ENCODE data around the gene NOTCH1.
"Not testable (repeated sequence)": the region's sequence is repeated elsewhere in the genome, so short reads cannot be mapped to it uniquely, and the experiment has no call there.

The NOTCH1 gene

GRCh38 chr9:136562746-136563495 lies 17.1 kb upstream of the NOTCH1 start:
- Histone ChIP-seq H3K27ac (no peak overlapping the region), H3K36me3 (no peaks in the 10 kb centered on the region), H3K4me3 (ENCODE audit: low read depth, low read length) (no peak overlapping the region), H3K27me3 (ENCODE audit: insufficient read depth, low read depth, severe bottlenecking) (no peaks in the 10 kb centered on the region), H3K9me3 (ENCODE audit: severe bottlenecking) (peaks cover 11% of the 10 kb centered on the region)
- TF ChIP-seq, protein P1, sequence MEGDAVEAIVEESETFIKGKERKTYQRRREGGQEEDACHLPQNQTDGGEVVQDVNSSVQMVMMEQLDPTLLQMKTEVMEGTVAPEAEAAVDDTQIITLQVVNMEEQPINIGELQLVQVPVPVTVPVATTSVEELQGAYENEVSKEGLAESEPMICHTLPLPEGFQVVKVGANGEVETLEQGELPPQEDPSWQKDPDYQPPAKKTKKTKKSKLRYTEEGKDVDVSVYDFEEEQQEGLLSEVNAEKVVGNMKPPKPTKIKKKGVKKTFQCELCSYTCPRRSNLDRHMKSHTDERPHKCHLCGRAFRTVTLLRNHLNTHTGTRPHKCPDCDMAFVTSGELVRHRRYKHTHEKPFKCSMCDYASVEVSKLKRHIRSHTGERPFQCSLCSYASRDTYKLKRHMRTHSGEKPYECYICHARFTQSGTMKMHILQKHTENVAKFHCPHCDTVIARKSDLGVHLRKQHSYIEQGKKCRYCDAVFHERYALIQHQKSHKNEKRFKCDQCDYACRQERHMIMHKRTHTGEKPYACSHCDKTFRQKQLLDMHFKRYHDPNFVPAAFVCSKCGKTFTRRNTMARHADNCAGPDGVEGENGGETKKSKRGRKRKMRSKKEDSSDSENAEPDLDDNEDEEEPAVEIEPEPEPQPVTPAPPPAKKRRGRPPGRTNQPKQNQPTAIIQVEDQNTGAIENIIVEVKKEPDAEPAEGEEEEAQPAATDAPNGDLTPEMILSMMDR (IDR thresholded peaks at IDR 0.05; ENCODE audit: low read depth, low read length), result no peak
- no peak for DNase-seq

DNA sequence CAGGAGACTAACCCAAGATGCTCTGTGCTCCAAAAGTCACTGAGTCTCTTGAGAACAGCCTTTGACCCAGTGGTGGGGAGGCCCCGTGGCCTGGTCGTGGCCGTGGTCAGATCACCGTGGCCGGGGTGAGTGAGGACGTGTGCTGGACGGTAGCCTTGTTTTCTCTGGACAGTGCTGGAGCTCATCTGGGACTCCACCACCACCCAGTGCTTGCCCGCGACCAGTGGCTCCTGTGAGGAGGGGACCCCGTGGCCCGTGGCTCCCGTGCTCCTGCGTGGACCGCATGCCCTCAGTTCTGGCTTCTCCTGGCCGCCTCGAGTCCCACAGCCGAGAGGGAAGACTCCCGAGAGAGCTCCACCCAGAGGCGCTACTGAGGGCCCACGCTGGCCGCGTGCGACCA lies 15.9 kb upstream of the NOTCH1 start:
- no peak overlapping the region for H3K4me3 ChIP-seq (ENCODE audit: low read depth, low read length)
- no peaks in the 10 kb centered on the region for H3K27me3 ChIP-seq (ENCODE audit: insufficient read depth, low read depth, severe bottlenecking)
- H3K27ac ChIP-seq, result no peak overlapping the region
- H3K9me3 ChIP-seq (ENCODE audit: severe bottlenecking), result peaks cover 11% of the 10 kb centered on the region
- TF ChIP-seq, protein P1 (IDR thresholded peaks at IDR 0.05; ENCODE audit: low read depth, low read length), result no peak
- no peaks in the 10 kb centered on the region for H3K36me3 ChIP-seq
- no peak for DNase-seq

DNA sequence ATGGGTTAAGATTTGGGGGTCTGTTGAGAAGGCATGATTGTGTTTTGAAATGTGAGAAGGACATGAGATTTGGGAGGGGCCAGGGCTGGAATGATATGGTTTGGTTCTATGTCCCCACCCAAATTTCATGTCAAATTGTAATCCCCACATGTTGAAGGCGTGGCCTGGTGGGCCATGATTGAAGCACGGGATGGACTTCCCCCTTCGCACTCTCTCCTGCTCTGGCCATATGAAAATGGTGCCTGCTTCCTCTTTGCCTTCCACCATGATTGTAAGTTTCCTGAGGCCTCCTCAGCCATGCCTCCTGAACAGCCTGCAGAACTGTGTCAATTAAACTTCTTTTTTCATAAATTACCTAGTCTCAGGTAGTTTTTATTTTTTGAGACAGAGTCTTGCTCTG lies 14.7 kb upstream of the NOTCH1 start:
- no peaks in the 10 kb centered on the region for H3K27me3 ChIP-seq (ENCODE audit: insufficient read depth, low read depth, severe bottlenecking)
- peaks cover 11% of the 10 kb centered on the region for H3K9me3 ChIP-seq (ENCODE audit: severe bottlenecking)
- no peak overlapping the region for H3K4me3 ChIP-seq (ENCODE audit: low read depth, low read length)
- DNase-seq, result no peak
- H3K27ac ChIP-seq, result no peak overlapping the region
- H3K36me3 ChIP-seq, result no peaks in the 10 kb centered on the region
- TF ChIP-seq, protein P1 (IDR thresholded peaks at IDR 0.05; ENCODE audit: low read depth, low read length), result no peak

DNA sequence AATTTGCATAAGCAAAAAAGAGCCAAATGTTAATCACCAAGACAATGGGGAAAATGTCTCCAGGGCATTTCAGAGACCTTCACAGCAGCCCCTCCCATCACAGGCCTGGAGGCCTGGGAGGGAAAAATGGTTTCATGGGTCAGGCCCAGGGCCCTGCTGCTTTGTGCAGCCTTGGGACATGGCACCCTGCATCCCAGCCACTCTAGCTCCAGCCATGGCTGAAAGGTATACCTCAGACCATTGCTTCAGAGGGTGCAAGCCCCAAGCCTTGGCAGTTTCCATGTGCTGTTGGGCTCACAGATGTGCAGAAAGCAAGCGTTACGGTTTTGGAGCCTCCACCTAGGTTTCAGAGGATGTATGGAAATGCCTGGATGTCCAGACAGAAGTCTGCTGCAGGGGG lies 13.5 kb upstream of the NOTCH1 start:
- H3K27ac ChIP-seq; DNase-seq; H3K27me3 ChIP-seq (ENCODE audit: insufficient read depth, low read depth, severe bottlenecking); H3K4me3 ChIP-seq (ENCODE audit: low read depth, low read length); H3K36me3 ChIP-seq: not testable (repeated sequence)
- H3K9me3 ChIP-seq (ENCODE audit: severe bottlenecking), result peaks cover 11% of the 10 kb centered on the region

DNA sequence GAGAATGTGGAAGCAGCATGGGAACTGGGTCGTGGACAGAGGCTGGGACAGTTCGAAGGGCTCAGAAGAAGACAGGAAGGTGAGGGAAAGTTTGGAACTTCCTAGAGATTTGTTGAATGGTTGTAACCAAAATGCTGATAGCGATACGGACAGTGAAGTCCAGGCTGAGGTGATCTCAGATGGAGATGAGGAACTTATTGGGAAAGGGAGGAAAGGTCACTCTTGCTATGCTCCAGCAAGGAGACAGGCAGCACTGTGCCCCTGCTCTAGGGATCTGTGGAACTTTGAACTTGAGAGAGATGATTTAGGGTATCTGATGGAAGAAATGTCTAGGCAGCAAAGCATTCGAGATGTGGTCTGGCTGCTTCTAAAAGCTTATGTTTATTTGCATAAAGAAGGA lies 13.0 kb upstream of the NOTCH1 start:
- H3K4me3 ChIP-seq (ENCODE audit: low read depth, low read length); H3K27ac ChIP-seq; DNase-seq; H3K36me3 ChIP-seq; H3K27me3 ChIP-seq (ENCODE audit: insufficient read depth, low read depth, severe bottlenecking): not testable (repeated sequence)
- peaks cover 11% of the 10 kb centered on the region for H3K9me3 ChIP-seq (ENCODE audit: severe bottlenecking)

GRCh38 chr9:136558373-136558772 lies 12.5 kb upstream of the NOTCH1 start:
- no peak for DNase-seq
- H3K36me3 ChIP-seq, result no peaks in the 10 kb centered on the region
- peaks cover 11% of the 10 kb centered on the region for H3K9me3 ChIP-seq (ENCODE audit: severe bottlenecking)
- H3K27ac ChIP-seq, result no peak overlapping the region
- no peak overlapping the region for H3K4me3 ChIP-seq (ENCODE audit: low read depth, low read length)
- H3K27me3 ChIP-seq (ENCODE audit: insufficient read depth, low read depth, severe bottlenecking), result no peaks in the 10 kb centered on the region
- TF ChIP-seq, protein P1 (IDR thresholded peaks at IDR 0.05; ENCODE audit: low read depth, low read length), result no peak

DNA sequence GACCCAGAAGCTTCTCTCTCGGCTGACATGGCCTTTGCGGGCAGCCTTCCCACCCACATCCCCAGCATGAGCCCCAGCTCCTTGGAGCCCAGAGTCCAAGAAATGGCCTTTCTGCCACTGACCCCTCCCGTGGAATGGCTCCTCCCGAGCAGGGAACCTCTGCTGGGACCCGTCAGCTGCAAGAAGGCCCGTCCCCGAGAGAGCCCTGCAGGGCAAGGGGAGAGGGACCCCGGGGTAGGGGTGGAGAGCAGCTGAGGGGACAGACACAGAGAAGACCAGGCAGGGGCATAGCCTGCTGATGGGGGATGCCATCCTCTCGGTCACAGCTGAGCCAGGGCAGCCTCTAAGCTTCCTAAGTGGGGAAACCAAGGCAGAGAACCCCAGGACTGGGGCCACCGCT lies 11.2 kb upstream of the NOTCH1 start:
- peaks cover 11% of the 10 kb centered on the region for H3K9me3 ChIP-seq (ENCODE audit: severe bottlenecking)
- H3K27me3 ChIP-seq (ENCODE audit: insufficient read depth, low read depth, severe bottlenecking), result no peaks in the 10 kb centered on the region
- DNase-seq, result no peak
- no peaks in the 10 kb centered on the region for H3K36me3 ChIP-seq
- H3K4me3 ChIP-seq (ENCODE audit: low read depth, low read length), result no peak overlapping the region
- TF ChIP-seq, protein P1 (IDR thresholded peaks at IDR 0.05; ENCODE audit: low read depth, low read length), result no peak
- H3K27ac ChIP-seq, result no peak overlapping the region
